HG03442 (cell line): ENCODE results near the gene NDUFS8.

Experiments used
- ATAC-seq: cut with Tn5 transposase; IDR thresholded peaks from one replicate; pipeline ENCODE4 v1.9.1; 2021; ENCODE audit warnings: mild to moderate bottlenecking, moderate library complexity; ENCODE audit not compliant: unreplicated experiment

The NDUFS8 gene

DNA sequence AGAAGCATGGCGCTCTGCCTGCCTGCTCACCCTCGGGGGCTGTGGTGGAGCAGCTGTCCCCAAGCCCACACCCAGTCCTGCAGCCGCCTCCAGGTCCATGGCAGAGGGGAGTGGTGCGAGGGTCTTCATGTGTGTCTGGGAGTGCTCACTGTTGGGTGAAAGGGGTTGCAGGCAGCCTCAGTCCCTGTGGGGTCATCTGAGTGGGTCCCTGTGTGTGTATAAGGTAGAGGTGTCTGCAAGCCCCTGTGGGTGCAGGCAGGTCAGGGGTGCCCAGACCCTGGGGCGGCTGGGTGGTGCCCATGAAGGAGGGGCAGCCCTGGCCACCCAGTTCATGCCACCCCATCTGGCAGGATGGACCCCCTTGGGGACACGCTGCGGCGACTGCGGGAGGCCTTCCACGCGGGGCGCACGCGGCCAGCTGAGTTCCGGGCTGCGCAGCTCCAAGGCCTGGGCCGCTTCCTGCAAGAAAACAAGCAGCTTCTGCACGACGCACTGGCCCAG is 15.5 kb upstream of the NDUFS8 start:
- no peak for ATAC-seq

DNA sequence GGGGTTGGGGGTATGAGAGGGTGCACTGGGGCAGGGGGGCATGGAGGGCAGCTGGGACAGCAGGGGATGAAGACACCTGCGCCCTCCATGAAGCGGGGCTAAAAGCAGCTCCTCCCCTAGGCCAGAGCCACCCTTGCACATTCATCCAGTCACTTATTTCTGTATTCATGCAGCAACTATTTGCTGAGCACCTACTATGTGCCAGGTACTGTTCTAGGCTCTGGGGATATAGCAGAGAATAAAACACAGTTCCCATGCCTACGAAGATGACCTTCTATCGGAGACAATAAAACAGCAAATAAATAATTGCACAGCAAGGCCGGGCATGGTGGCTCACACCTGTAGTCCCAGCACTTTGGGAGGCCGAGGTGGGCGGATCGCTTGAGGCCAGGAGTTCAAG is 15.0 kb upstream of the NDUFS8 start:
- ATAC-seq = no peak

DNA sequence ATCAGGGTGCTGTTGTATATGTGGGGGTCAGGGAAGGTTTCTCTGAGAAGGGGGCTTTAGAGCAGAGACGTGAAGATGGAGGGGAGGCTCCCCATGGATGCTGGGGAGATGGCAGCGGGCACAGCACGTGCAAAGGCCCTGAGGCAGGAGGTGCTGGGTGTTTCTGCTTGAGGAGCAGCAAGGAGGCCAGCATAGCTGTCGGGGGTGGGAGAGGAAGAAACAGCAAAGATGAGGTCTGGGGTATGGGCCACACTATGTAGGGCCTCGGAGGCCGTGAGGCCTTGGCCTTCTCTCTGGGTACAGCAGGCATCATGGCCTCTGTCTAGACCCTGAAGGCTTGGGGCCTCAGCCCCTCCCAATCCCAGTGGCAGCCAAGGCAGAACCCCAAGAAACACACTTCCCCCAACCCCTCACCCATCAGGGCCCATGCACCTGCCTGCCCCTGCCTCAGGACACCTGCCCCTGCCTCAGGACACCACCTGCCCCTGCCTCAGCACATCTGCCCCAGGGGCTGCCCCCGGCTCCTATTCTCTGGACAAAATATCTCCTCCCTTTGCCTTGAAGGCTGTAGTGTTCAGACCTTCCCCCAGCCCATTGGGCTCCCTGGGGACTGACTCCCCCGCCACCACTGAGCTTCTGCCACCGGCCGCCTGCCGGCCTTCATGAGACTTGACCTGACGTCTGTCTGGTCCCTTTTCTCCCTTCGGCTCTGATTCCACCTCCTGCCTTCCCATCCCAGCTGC is 14.1 kb upstream of the NDUFS8 start:
- ATAC-seq = no peak

DNA sequence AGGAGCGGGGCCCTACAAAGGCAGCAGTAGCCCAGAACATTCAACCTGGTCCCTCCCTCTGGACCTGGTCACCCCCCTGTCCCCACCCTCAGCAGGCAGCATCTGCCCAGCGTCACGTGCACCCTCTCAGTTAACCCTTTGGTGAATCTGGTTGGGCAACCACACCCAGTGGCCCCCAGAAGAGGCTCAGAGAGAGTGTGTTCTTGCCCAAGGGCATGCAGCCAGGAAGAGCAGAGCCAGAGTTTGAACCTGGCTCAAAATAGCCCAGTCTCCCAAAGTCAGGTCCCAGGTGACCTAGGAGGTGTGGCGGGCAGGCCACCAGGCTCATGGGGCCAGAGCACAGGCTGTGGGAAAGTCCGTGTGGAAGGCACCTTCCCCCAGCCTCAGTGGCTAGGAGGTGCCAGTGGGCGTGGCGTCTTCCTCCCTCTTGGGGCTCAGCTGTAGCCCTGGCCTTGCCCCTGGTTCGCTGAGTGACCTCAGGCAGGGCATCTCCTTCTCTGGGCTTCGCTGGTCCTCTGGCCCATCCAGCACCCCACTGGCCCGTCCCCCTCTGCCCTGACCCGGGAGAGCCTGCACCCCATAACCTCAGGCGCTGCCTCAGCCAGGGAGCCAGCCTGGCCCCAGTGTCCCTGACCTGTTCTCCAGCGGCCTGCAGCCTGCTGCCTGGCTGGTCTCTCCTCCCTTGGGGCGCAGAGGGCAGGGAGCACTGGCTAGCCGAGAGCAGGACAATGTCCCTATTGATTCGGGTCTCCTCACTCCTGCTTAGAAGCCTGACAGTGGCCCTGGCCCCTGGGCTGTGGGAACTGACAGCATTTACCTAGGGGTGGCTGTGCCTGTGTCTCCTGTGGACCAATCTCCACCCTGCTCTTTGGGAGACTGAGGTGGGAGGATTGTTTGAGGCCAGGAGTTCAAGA is 13.3 kb upstream of the NDUFS8 start:
- ATAC-seq = no peak

DNA sequence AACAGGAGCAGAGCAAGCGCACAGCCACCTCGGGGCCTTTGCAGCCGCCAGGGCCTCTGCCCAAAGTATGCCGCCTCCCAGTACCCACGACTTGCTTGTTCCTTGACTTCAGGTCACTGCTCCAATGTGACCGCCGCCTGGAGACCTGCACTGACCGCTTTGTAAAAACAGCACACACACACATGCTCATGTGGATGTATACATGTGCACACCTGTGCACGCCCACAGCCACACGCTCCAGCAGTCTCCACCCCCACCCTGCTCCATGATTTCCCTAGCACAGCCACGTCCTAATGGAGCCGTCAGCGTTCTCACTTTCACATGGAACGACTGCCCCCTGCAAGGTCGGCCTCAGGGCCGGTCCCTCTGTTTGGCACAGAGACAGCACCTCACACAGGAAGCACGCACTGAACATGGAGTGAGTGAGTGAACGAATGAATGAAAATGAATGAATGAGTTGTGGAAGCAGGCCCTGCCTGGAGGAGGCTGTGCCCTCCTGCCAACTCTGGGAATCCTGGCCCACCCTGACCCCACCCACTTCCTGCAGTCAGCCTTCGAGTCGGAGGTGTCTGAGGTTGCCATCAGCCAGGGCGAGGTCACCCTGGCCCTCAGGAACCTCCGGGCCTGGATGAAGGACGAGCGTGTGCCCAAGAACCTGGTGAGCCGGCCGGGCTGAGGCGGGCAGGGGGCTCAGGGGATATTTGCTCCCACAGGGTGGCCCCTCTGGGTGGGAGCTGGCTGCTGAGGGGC is 12.3 kb upstream of the NDUFS8 start:
- ATAC-seq = no peak

DNA sequence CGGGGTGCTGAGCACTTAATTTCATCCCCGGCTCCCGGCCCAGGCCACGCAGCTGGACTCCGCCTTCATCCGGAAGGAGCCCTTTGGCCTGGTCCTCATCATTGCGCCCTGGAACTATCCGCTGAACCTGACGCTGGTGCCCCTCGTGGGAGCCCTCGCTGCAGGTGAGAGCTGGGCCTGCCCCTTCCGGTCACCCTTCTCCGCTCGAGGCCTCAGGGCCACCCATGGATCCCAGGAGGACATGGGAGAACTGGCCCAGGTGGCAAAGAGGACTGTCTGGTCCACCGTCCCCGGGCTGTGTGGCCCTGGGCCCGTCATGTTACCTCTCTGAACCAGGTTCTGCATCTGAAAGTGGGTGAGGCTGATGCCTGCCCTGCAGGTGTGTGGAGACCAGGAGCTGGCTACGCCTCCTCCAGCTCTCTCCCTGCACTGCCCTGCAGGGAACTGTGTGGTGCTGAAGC is 11.7 kb upstream of the NDUFS8 start:
- no peak for ATAC-seq

DNA sequence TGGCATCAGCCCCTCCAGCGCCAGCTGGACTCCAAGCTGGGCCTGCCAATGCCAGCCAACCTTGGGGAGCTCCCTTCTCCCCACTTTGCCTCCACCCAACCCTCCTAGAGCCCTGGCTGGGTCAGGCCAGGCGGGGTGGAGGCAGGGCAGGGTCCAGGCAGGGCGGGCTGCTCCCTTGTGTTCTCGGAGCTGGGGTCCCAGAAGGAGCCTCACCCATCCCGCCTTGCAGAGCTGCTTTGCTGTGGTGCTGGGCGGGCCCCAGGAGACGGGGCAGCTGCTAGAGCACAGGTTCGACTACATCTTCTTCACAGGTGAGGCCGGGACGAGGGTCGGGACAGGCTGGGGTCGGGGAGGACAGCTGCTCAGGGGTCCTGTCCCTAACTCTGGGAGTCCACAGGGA is 11.0 kb upstream of the NDUFS8 start:
- ATAC-seq = no peak

DNA sequence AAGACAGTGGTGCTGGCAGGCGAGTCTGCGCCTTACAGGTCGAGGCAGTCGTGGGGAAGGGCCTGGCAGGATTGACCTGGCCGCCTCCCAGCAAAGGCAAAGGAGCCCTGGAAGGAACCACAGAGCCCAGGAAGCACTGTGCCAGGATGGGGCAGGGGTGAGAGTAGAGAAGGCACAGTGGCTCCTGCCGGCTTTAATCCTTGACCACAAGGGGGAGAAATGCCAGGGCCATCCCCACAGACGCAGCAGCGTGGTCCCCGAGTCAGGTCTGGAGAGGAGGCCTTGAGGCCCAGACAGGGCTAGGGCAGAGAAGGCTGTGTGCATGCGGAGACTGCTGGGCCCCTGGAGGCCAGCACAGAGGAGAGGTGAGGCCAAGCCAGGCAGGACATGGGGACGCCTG is 9.9 kb upstream of the NDUFS8 start:
- no peak for ATAC-seq

DNA sequence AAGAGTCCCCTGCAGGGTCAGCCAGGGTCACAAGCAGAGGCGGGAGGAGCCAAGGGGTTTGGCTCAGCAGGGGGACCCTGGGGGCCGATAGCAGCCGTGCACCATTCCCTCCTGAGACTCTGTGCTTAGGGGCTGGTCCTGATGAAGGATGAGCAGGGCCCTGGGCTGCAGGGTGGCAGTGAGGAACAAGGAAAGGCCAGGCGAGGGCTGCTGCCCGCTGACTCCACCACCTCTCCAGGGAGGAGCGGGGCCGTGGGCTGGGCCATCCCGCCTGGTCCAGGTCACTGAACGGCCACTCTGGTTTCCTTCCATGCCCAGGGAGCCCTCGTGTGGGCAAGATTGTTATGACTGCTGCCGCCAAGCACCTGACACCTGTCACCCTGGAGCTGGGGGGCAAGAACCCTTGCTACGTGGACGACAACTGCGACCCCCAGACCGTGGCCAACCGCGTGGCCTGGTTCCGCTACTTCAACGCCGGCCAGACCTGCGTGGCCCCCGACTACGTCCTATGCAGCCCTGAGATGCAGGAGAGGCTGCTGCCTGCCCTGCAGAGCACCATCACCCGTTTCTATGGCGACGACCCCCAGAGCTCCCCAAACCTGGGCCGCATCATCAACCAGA is 9.2 kb upstream of the NDUFS8 start:
- no peak for ATAC-seq

DNA sequence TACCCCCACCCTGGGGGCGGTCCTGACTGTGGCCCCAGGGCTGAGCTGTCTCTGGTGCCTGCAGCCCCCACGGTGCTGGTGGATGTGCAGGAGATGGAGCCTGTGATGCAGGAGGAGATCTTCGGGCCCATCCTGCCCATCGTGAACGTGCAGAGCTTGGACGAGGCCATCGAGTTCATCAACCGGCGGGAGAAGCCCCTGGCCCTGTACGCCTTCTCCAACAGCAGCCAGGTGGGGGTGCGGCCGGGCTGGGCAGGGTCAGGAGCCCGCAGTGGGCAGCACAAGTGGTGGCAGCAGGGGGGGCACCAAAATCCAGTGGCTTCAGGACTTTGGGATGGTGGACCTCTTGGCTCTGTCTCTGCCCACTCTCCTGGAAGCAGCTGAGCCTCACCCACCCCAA is 8.0 kb upstream of the NDUFS8 start:
- ATAC-seq = no peak

DNA sequence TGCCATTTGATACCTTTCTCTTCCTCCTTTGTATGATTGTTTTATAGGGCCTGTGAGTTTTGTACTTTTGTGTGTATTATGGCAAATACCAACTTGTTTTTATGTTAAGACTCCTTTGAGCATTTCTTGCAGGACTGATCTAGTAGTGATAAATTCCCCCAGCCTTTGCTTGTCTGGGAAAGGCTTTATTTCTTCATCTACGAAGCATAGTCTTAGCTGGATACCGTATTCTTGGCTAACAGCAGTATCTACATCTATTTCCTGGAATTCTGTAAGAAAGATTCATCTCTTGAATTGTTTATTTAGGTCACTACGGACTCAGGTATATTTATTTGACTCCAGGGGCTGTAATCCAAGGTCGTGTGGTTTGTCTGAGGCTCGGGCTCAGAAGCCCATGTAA is 6.0 kb upstream of the NDUFS8 start:
- no peak for ATAC-seq

DNA sequence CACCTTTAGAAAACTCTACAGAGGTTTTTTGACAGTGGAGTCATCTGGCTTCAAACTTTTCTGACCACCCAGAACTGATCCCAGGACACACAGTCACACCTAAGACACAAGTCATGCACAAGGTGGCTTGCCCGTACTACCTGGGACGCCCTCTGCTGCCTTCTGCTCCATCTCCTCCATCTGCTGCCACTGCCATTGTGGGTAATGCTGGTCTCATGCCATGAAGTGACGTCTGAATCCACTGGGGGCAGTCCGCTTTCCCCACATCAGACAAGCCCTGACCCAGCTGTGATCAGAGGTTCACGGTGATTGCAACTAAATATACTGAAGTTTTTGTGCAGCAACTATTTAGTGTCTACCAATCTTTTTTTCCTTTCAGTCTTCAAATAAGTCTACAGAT is 5.4 kb upstream of the NDUFS8 start:
- ATAC-seq = no peak

DNA sequence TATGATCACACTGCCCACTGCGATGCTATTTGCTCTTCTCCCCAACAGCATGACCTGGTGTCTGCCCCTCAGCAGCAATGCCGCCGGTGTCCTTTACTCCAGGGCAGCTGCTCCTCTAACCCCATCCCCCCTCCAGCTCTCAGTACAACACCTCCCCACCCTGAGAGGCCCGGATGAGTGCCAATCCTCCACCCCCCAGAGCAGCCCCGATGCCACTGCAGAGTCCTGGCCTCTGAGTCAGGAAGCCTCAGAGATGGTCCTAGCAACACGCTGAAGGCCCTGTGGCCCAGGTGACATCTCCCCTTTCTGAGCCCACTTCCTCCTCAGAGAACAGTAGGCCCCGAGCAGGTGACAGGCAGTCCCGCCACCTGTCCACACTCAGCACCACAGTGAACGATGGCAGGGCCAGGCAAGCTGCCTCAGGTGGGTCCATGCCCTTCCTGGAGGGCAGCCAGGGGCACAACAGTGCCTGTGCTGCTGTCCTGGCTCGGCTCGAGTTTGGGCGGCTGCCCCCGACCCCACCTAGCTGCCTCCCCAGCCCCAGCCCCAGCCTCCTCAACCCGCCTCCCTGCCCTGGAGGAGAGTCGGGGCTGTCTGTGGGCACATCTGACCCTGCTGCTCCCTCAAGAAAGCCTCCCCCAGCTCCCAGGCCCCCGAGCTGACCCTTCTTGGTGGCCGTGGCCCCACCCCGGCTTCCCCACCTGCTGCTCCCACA is 3.9 kb upstream of the NDUFS8 start:
- ATAC-seq = no peak

DNA sequence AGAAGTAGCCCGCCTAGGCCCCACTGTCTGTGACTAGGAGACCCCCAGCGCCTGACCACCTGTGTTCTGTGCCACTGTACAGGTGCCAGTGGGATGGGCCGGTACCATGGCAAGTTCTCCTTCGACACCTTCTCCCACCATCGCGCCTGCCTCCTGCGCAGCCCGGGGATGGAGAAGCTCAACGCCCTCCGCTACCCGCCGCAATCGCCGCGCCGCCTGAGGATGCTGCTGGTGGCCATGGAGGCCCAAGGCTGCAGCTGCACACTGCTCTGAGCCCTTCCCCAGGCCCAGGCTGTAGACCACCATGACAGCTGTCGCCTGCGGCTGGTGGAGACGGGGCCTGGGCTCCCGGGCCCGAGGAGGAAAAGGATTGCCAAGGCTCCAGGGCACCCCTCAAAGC is 2.8 kb upstream of the NDUFS8 start:
- ATAC-seq = no peak

DNA sequence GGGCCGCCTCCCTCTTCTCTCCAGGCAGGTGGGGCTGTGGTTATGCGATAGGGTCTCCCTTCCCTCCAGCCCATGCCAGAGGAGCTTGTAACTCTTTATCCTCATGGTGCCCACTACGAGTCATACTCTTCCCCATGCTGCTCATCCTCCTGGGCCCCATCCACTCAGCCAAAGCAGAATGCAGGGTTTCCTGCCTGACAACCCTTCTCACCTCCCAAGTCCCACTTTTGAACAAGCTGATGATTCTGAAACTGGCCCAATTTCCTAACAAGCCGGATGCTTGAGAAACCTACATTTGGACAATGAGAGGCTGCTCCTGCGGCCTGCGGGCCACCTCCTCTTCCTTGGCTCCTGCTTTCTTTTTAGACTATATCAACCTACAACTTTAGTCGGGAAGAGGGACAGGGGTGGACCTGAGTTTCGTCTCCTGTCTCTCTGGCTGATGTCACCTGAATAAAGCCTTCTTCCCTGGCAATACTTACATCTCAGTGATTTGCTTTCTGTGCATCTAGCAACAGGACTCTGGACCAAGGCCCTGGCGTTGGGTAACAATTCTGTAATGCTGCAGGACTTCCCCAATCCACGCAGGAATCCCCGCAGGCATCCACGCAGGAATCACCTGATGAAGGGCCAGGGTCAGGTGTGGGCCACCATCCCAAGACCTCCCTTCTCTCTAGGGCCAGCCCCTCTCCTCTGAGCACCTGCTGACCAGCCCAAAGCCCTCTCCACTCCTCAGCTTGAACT is 1.5 kb upstream of the NDUFS8 start:
- ATAC-seq = no peak

DNA sequence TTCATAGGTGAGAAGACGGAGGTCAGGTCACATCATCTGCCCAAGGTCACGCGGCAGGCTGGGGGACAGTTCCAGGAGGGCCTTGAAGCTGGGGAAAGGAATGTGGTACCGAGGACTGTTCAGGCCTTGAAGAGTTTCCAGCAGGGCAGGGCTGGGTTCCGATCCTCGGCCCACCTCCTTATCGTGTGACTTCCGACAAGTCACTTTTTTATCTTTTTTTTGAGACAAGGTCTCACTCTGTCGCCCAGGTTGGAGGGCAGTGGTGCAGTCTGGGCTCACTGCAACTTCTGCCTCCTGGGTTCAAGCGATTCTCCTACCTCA is 623 bp downstream of the NDUFS8 start:
- ATAC-seq = no peak

DNA sequence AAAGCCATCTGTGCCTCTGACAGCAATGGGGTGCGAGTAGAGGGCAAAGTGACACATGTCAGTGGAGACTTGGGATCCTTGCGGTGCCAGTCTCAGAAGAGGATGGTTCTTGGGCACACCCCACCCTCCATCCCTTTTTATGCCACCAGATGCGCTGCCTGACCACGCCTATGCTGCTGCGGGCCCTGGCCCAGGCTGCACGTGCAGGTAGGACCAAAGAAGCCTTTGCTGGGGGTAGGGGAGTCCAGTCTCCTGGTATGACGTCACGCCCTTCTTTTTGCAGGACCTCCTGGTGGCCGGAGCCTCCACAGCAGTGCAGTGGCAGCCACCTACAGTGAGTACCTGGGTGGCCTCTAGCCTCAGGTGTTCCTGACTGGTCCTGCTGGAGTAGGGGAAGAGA is 1.5 kb downstream of the NDUFS8 start:
- ATAC-seq = no peak

DNA sequence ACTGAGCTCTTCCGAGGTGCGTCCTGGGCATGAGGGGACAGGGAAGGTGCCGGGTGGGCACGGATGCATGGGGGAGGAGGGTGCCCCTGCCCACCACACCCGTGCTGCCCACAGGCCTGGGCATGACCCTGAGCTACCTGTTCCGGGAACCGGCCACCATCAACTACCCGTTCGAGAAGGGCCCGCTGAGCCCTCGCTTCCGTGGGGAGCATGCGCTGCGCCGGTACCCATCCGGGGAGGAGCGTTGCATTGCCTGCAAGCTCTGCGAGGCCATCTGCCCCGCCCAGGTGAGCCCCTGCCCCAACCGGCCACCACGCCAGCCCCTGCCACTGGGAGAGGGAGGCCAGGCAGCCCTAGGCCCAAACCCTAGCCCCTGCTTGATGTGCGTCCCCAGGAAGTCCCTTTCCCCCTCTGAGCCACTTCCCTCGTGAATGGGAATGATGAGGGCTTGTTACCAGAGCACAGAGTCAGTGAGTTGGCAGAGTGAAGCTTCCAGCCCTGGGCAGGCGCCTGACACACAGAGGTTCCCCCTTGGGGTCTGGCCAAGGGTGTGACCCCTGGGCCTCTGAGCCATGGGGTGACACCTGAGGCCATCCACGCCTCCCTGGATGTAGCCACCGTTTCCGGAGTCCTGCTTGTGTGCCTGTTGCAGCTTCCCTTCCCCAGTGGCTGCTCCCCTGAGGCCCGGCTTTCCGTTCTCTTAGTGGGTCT is 2.7 kb downstream of the NDUFS8 start:
- ATAC-seq = no peak

DNA sequence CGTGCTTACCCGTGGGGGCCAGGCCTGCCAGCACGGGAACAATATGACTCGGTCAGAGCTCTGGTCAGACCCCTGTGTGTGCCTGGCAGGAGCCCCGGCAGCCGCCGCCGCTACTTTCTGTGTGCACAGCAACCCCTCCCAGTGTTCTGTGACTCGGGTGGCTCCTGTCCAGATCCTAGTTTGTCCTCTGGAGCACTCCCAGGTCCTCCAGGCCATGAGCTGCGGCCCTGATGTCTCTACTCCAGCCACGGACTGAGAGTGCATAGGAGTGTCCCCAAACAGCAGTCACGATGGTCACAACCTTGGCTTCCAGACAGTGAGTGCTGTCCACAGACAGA is 3.2 kb downstream of the NDUFS8 start:
- ATAC-seq = no peak
